NB4 (cell line): ENCODE measurements around the gene AR.

Experiments used
- CTCF ChIP-seq: IDR thresholded peaks from one replicate; pipeline ENCODE4 v1.5.1; 2012; ENCODE audit warnings: low read depth, low read length
- POLR2A ChIP-seq: IDR thresholded peaks from 2 replicates; pipeline ENCODE4 v1.6.1; 2011; ENCODE audit warnings: mild to moderate bottlenecking; ENCODE audit not compliant: insufficient read length; ENCODE audit errors: extremely low read depth
- TF ChIP-seq, protein P1 (sequence below): IDR thresholded peaks from 2 replicates; pipeline ENCODE4 v1.6.1; 2011; ENCODE audit warnings: low read depth, low read length

DNA sequence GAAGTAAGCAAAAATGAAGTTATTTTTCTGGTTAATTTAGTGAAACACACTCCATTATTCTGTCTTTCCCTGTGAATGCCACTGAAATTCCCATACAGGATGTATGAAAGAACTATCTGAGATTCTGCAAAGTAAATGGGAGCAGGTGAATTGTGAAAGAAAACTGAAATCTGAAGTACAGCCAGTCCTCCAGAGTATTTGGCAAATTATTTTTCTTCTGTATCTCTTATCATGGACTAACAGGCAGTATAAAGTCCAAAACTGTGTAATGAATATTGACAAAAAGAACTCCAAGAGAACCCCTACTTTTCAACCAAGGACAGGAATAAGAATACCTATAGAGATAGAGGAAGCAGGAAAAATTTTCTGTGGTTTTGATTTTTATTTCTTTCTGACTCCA is 40.8 kb upstream of the AR start:
- no peak for TF ChIP-seq POLR2A
- TF ChIP-seq CTCF, result no peak
- TF ChIP-seq, protein P1, sequence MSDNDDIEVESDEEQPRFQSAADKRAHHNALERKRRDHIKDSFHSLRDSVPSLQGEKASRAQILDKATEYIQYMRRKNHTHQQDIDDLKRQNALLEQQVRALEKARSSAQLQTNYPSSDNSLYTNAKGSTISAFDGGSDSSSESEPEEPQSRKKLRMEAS, result no peak
